Measurements from ENCODE around the gene IL17RC. TPM values are rescaled to one million over a fixed set of nuclear protein-coding genes. Genes with fewer than 3 reads are reported as not detected.

Gene IL17RC
- total RNA-seq, 1 donor from 2014 or later: 17.1 TPM

DNA sequence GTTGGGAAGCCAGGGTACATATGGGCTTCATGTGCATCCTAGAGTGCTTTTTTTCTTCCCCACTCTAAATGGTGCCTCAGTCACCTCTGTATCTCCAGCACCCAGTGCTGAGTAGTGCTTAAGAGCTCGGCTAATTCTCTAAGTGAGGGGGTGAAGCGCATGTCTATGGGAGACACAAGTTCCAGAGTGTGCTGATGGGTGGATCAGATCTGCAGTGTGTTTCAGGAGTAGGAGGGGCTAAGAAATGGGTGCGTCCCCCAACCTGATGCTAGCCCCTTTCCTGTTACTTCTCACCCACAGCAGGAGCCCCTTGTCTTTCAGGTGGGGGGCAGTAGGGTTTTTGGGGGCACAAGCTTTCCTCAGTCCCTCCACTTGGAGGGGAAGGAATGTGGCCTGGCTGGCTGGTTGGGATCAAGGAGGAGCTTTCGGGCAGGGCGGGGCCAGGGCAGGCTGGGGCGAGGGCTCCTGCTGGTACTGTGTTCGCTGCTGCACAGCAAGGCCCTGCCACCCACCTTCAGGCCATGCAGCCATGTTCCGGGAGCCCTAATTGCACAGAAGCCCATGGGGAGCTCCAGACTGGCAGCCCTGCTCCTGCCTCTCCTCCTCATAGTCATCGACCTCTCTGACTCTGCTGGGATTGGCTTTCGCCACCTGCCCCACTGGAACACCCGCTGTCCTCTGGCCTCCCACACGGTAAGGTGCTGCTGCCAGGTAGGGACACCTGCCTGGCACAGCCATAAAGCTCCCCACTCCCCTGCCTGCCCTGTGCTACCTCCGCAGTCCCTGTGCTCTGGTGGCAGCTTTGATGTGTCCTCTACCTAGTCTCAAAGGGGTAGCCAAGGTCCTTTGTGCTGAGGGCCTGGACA, 14.3 kb upstream of the IL17RC start, which contains the start of gene IL17RE:
IL17RE (plus strand) TSS at position 477 of the 866 bp plus-strand sequence; CDS start at position 562, 85 bp downstream.
- Mint-ChIP-seq H3K27me3 (no peaks in the 10 kb centered on the region), H3K4me1 (ENCODE audit: low read depth) (peaks cover 27% of the 10 kb centered on the region), H3K36me3 (ENCODE audit: insufficient read depth) (no peaks in the 10 kb centered on the region), H3K4me3 (ENCODE audit: low read depth) (peak within 1 kb of the TSS; percentile 53), H3K27ac (peak within 1 kb of the TSS; percentile 35), H3K9me3 (ENCODE audit: low read depth) (no peaks in the 10 kb centered on the region)
- TF ChIP-seq, protein P1, sequence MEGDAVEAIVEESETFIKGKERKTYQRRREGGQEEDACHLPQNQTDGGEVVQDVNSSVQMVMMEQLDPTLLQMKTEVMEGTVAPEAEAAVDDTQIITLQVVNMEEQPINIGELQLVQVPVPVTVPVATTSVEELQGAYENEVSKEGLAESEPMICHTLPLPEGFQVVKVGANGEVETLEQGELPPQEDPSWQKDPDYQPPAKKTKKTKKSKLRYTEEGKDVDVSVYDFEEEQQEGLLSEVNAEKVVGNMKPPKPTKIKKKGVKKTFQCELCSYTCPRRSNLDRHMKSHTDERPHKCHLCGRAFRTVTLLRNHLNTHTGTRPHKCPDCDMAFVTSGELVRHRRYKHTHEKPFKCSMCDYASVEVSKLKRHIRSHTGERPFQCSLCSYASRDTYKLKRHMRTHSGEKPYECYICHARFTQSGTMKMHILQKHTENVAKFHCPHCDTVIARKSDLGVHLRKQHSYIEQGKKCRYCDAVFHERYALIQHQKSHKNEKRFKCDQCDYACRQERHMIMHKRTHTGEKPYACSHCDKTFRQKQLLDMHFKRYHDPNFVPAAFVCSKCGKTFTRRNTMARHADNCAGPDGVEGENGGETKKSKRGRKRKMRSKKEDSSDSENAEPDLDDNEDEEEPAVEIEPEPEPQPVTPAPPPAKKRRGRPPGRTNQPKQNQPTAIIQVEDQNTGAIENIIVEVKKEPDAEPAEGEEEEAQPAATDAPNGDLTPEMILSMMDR (IDR thresholded peaks at IDR 0.05; ENCODE audit: unreplicated experiment): no peak
- DNase-seq (ENCODE audit: low spot score, unreplicated experiment): no peak

DNA sequence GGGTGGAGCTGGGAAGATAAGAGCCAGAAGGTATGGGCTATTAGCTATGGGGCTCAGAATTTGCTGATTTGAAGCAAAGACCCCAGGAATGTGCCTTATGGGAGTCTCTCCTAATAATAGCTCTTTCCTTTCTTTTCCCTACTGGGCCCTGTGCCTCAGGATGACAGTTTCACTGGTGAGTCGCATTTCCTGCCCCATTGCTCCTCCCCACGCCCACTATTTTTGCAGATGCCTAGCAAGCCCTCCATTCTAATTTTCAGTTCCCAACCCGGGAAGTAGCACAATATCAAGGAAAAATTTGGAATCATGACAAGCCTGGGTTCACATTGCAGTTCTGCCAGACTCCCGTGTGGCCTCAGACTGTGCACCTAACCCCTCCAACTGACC, 13.7 kb upstream of the IL17RC start:
- Mint-ChIP-seq H3K4me1 (ENCODE audit: low read depth) (peaks cover 21% of the 10 kb centered on the region), H3K4me3 (ENCODE audit: low read depth) (peak overlapping the region; percentile 53)

DNA sequence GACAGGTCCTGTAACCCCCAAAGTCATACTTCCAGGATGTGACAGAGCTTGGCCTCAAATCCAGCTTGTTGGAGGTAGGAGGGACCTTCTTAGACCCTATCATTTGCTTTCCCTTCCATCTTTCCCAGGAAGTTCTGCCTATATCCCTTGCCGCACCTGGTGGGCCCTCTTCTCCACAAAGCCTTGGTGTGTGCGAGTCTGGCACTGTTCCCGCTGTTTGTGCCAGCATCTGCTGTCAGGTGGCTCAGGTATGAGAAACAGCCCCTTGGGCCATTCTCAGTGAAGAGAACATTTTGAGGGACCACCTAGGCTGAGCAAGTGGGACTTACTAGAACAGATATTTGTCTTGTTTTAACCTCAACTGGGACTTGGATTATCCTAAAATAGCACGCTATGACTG, 13.0 kb upstream of the IL17RC start:
- no peak overlapping the region for H3K4me3 Mint-ChIP-seq (ENCODE audit: low read depth)
- TF ChIP-seq, protein P1 (IDR thresholded peaks at IDR 0.05; ENCODE audit: unreplicated experiment): no peak
- H3K27me3 Mint-ChIP-seq: no peaks in the 10 kb centered on the region
- H3K4me1 Mint-ChIP-seq (ENCODE audit: low read depth): peaks cover 15% of the 10 kb centered on the region
- no peaks in the 10 kb centered on the region for H3K36me3 Mint-ChIP-seq (ENCODE audit: insufficient read depth)
- no peaks in the 10 kb centered on the region for H3K9me3 Mint-ChIP-seq (ENCODE audit: low read depth)
- no peak overlapping the region for H3K27ac Mint-ChIP-seq
- DNase-seq (ENCODE audit: low spot score, unreplicated experiment): no peak

More for the DNA sequence above, 13.7 kb upstream of the IL17RC start:
- Mint-ChIP-seq H3K36me3 (ENCODE audit: insufficient read depth) (no peaks in the 10 kb centered on the region), H3K9me3 (ENCODE audit: low read depth) (no peaks in the 10 kb centered on the region), H3K27ac (peak overlapping the region; percentile 35), H3K27me3 (no peaks in the 10 kb centered on the region)
- TF ChIP-seq, protein P1 (IDR thresholded peaks at IDR 0.05; ENCODE audit: unreplicated experiment): no peak
- no peak for DNase-seq (ENCODE audit: low spot score, unreplicated experiment)

DNA sequence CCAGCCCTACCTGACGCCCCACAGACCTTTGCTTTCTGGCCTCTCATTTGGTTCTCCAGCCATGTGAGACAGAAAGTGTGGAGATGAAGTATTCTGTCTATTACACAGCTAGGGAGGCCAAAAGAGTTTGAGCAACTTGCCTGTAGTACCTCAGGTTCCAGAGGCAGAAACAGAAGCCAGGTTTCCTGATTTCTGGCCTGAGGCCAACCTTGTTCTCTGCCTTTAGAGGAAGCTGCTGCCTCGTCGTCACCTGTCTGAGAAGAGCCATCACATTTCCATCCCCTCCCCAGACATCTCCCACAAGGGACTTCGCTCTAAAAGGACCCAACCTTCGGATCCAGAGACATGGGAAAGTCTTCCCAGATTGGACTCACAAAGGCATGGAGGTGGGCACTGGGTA, 10.4 kb upstream of the IL17RC start:
- Mint-ChIP-seq H3K4me3 (ENCODE audit: low read depth) (no peak overlapping the region), H3K36me3 (ENCODE audit: insufficient read depth) (no peaks in the 10 kb centered on the region), H3K9me3 (ENCODE audit: low read depth) (no peaks in the 10 kb centered on the region), H3K27ac (no peak overlapping the region), H3K27me3 (no peaks in the 10 kb centered on the region), H3K4me1 (ENCODE audit: low read depth) (peaks cover 11% of the 10 kb centered on the region)
- no peak for DNase-seq (ENCODE audit: low spot score, unreplicated experiment)
- TF ChIP-seq, protein P1 (IDR thresholded peaks at IDR 0.05; ENCODE audit: unreplicated experiment): no peak

DNA sequence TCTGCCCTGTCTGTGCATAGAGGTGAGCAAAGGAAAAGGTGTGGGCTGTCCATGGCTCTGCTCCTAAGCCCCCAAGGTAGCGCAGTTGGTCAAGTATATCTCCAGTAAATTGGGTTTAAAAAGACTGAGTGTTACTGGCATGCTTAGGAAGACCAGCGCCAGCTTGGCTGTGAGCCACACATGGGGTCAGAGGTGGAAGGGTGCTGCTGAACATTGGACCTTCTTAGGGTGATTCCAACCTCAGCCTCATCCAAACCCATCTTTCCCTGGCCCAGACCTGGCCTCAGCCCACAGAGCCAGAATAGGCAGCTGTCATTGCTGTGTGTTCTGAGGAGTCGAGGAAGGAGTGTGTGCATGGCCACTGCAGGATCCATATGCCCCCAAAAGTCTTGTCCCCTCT, 8.6 kb upstream of the IL17RC start:
- H3K9me3 Mint-ChIP-seq (ENCODE audit: low read depth): no peaks in the 10 kb centered on the region

More for the DNA sequence above, 8.6 kb upstream of the IL17RC start:
- no peaks in the 10 kb centered on the region for H3K36me3 Mint-ChIP-seq (ENCODE audit: insufficient read depth)
- H3K4me1 Mint-ChIP-seq (ENCODE audit: low read depth): peaks cover 3% of the 10 kb centered on the region
- TF ChIP-seq, protein P1 (IDR thresholded peaks at IDR 0.05; ENCODE audit: unreplicated experiment): no peak
- no peaks in the 10 kb centered on the region for H3K27me3 Mint-ChIP-seq
- H3K4me3 Mint-ChIP-seq (ENCODE audit: low read depth): no peak overlapping the region
- H3K27ac Mint-ChIP-seq: no peak overlapping the region
- DNase-seq (ENCODE audit: low spot score, unreplicated experiment): no peak

All from progenitor cell of endocrine pancreas (in vitro differentiated cells).